ENCODE measurements around the gene RAB8A.

DNA sequence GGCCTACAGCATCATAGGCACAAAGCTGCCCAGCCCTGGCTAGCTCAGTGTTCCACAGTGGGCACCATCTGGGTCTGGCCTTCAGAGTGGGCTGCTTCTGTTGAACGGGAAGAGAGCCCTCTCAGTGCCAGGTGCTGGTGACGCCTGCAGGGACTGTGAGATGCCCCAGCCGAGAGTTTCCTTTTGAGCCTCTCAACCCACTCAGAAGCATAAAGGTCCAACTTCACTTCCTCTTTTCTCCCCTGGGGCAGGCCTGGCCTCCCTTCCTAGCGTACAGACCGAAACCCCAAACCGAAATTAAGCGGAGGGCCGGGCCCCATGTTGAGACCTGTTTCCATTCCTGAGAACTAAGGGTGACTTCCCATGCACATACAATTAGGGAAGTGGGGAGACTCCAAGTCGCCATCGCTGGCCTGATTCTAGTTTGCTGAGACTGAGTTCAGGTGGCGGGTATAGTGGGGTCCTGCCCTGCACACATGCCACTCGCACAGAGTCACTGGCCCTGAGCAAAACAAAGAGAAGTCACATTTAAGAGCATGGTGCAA, 6.9 kb downstream of the RAB8A start:
- TF ChIP-seq GABPA (IDR thresholded peaks at IDR 0.05; ENCODE audit: borderline replicate concordance, insufficient read depth, low read length) = no peak
- no peak for TF ChIP-seq POLR2A (IDR thresholded peaks at IDR 0.05; ENCODE audit: control extremely low read depth in 1 of 2, low read depth in 2 of 2, low read length in 2 of 2)
- TF ChIP-seq BCL11A (IDR thresholded peaks at IDR 0.05; ENCODE audit: low read depth in 2 of 2, low read length in 2 of 2) = no peak
- no peak for TF ChIP-seq RNF2 (IDR thresholded peaks at IDR 0.05; ENCODE audit: borderline replicate concordance, low read depth, low read length, missing control alignments, poor library complexity, severe bottlenecking)
- TF ChIP-seq, protein P1, sequence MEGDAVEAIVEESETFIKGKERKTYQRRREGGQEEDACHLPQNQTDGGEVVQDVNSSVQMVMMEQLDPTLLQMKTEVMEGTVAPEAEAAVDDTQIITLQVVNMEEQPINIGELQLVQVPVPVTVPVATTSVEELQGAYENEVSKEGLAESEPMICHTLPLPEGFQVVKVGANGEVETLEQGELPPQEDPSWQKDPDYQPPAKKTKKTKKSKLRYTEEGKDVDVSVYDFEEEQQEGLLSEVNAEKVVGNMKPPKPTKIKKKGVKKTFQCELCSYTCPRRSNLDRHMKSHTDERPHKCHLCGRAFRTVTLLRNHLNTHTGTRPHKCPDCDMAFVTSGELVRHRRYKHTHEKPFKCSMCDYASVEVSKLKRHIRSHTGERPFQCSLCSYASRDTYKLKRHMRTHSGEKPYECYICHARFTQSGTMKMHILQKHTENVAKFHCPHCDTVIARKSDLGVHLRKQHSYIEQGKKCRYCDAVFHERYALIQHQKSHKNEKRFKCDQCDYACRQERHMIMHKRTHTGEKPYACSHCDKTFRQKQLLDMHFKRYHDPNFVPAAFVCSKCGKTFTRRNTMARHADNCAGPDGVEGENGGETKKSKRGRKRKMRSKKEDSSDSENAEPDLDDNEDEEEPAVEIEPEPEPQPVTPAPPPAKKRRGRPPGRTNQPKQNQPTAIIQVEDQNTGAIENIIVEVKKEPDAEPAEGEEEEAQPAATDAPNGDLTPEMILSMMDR (IDR thresholded peaks at IDR 0.05; ENCODE audit: control extremely low read depth in 1 of 3, insufficient read depth in 1 of 3, low read depth in 1 of 3, low read length in 3 of 3) = no peak
- TF ChIP-seq RAD21 (IDR thresholded peaks at IDR 0.05 in 1 of 2, conservative IDR thresholded peaks at IDR 0.05 in 1 of 2; ENCODE audit: low read depth in 2 of 2, low read length in 2 of 2) = no peak
- TF ChIP-seq SP1 (IDR thresholded peaks at IDR 0.05; ENCODE audit: low read depth, low read length) = no peak
- TF ChIP-seq POLR2AphosphoS5 (IDR thresholded peaks at IDR 0.05; ENCODE audit: low read depth, low read length) = no peak
- no peak for TF ChIP-seq TCF12 (IDR thresholded peaks at IDR 0.05; ENCODE audit: low read depth, low read length)

Data from H1 (cell line).